GM18951 (cell line): ENCODE results near the gene PTMA.

Experiments used
- POLR2A ChIP-seq: IDR thresholded peaks from 4 replicates; pipeline ENCODE4 v1.6.1; 2011; ENCODE audit warnings: mild to moderate bottlenecking; ENCODE audit not compliant: insufficient read length, insufficient read depth; ENCODE audit errors: extremely low read depth
- in situ Hi-C: fragments of 300-500 bp; cut with MboI; formaldehyde crosslinking; loops from one replicate; pipeline ENCODE4 v1.12.0; 2022; ENCODE audit warnings: low sequenced_read_pairs, mixed read lengths, inconsistent platforms; ENCODE audit not compliant: unreplicated experiment

PTMA gene

GRCh38 chr2:231667496-231667895 is 40.8 kb upstream of the PTMA start:
- no peak for TF ChIP-seq POLR2A
- in situ Hi-C loops: loop anchor here (10.0 kb wide), 1 partner anchor 53 kb away; no protein-coding TSS in a partner anchor

GRCh38 chr2:231668981-231669380 is 39.3 kb upstream of the PTMA start:
- TF ChIP-seq POLR2A: no peak
- in situ Hi-C loops: loop anchor here (10.0 kb wide), 1 partner anchor 54 kb away; no protein-coding TSS in a partner anchor

GRCh38 chr2:231671270-231672050 is 36.9 kb upstream of the PTMA start:
- in situ Hi-C loops: no loop called here
- TF ChIP-seq POLR2A: peak; percentile 96

- in situ Hi-C loops: no loop called here
- no peak for TF ChIP-seq POLR2A
Observed at GRCh38 chr2:231672617-231673347, 35.5 kb upstream of the PTMA start.

- in situ Hi-C loops: no loop called here
Observed at GRCh38 chr2:231673348-231673770, 35.0 kb upstream of the PTMA start.

GRCh38 chr2:231674587-231675338 is 33.6 kb upstream of the PTMA start:
- in situ Hi-C loops: no loop called here
- TF ChIP-seq POLR2A: peak; percentile 29

More at GRCh38 chr2:231673348-231673770, 35.0 kb upstream of the PTMA start:
- no peak for TF ChIP-seq POLR2A

GRCh38 chr2:231676243-231676642 is 32.1 kb upstream of the PTMA start:
- no peak for TF ChIP-seq POLR2A
- in situ Hi-C loops: no loop called here

GRCh38 chr2:231677632-231678104 is 30.7 kb upstream of the PTMA start:
- TF ChIP-seq POLR2A: no peak
- in situ Hi-C loops: no loop called here

GRCh38 chr2:231679908-231680284 is 28.4 kb upstream of the PTMA start:
- in situ Hi-C loops: no loop called here
- TF ChIP-seq POLR2A: no peak

- no peak for TF ChIP-seq POLR2A
- in situ Hi-C loops: no loop called here
Observed at GRCh38 chr2:231680285-231680991, 27.9 kb upstream of the PTMA start.

- in situ Hi-C loops: no loop called here
- peak; percentile 79 for TF ChIP-seq POLR2A
Observed at GRCh38 chr2:231680992-231681852, 27.1 kb upstream of the PTMA start.

GRCh38 chr2:231682603-231683291 is 25.6 kb upstream of the PTMA start:
- in situ Hi-C loops: no loop called here
- no peak for TF ChIP-seq POLR2A
